Right kidney (tissue), 1 donor: ENCODE data around the gene CCIN.
A peak's percentile ranks its signal among the peaks of the same experiment; 100 is the strongest.

Experiments
- DNase-seq: peaks from one replicate; pipeline ENCODE4 v3.0.0-alpha.2; 2016

Gene CCIN

GRCh38 chr9:36140086-36141084 is 28.8 kb upstream of the CCIN start:
- no peak for DNase-seq

GRCh38 chr9:36141288-36141687 is 27.9 kb upstream of the CCIN start:
- no peak for DNase-seq

GRCh38 chr9:36141761-36142160 is 27.4 kb upstream of the CCIN start:
- no peak for DNase-seq

- DNase-seq: no peak
Observed at GRCh38 chr9:36142510-36143244, 26.5 kb upstream of the CCIN start.

GRCh38 chr9:36143245-36143641 is 25.9 kb upstream of the CCIN start:
- no peak for DNase-seq

- no peak for DNase-seq
Observed at GRCh38 chr9:36144309-36145232, 24.6 kb upstream of the CCIN start.

- DNase-seq: no peak
Observed at GRCh38 chr9:36145970-36146369, 23.2 kb upstream of the CCIN start.

- no peak for DNase-seq
Observed at GRCh38 chr9:36146651-36147050, 22.5 kb upstream of the CCIN start.

GRCh38 chr9:36147441-36148175 is 21.6 kb upstream of the CCIN start:
- no peak for DNase-seq

GRCh38 chr9:36148311-36149051 is 20.7 kb upstream of the CCIN start:
- no peak for DNase-seq

GRCh38 chr9:36149197-36149596 is 20.0 kb upstream of the CCIN start:
- DNase-seq: no peak

- no peak for DNase-seq
Observed at GRCh38 chr9:36150574-36151315, 18.4 kb upstream of the CCIN start.

- no peak for DNase-seq
Observed at GRCh38 chr9:36151316-36152210, 17.6 kb upstream of the CCIN start.

GRCh38 chr9:36152741-36153438 is 16.3 kb upstream of the CCIN start:
- DNase-seq: no peak

- no peak for DNase-seq
Observed at GRCh38 chr9:36153746-36154145, 15.4 kb upstream of the CCIN start.

- DNase-seq: peak; percentile 56
Observed at GRCh38 chr9:36154331-36154952, 14.7 kb upstream of the CCIN start.

GRCh38 chr9:36156116-36156515 is 13.1 kb upstream of the CCIN start:
- DNase-seq: no peak

GRCh38 chr9:36158122-36158521 is 11.1 kb upstream of the CCIN start:
- DNase-seq: no peak
